GM13977 (cell line): ENCODE data around the gene EDN2.

ENCODE experiments used
- DNase-seq: peaks from one replicate; pipeline ENCODE4 v3.0.0; 2012; ENCODE audit warnings: low spot score
- CTCF ChIP-seq: IDR thresholded peaks from 2 replicates; pipeline ENCODE4 v1.5.1; 2012; ENCODE audit warnings: mild to moderate bottlenecking, control low read depth; ENCODE audit not compliant: insufficient read depth; ENCODE audit errors: extremely low read depth, missing control alignments
- in situ Hi-C: fragments of 300-500 bp; cut with MboI; formaldehyde crosslinking; loops from one replicate; pipeline ENCODE4 v1.12.0; 2022; ENCODE audit warnings: low sequenced_read_pairs, low pct_unique_long_range_greater_than_20kb, mixed read lengths, inconsistent platforms; ENCODE audit not compliant: unreplicated experiment

The EDN2 gene

GRCh38 chr1:41523949-41524675 is 39.6 kb upstream of the EDN2 start:
- in situ Hi-C loops, result no loop called here
- TF ChIP-seq CTCF, result no peak
- no peak for DNase-seq

- in situ Hi-C loops, result no loop called here
- DNase-seq, result no peak
- no peak for TF ChIP-seq CTCF
Measured at GRCh38 chr1:41523071-41523470, 38.6 kb upstream of the EDN2 start.

- DNase-seq, result no peak
- no peak for TF ChIP-seq CTCF
- in situ Hi-C loops, result no loop called here
Measured at GRCh38 chr1:41521766-41522165, 37.3 kb upstream of the EDN2 start.

- no peak for TF ChIP-seq CTCF
- DNase-seq, result no peak
- in situ Hi-C loops, result no loop called here
Measured at GRCh38 chr1:41520951-41521752, 36.7 kb upstream of the EDN2 start.

GRCh38 chr1:41519667-41520066 is 35.2 kb upstream of the EDN2 start:
- in situ Hi-C loops, result no loop called here
- TF ChIP-seq CTCF, result no peak
- no peak for DNase-seq

GRCh38 chr1:41518471-41518870 is 34.0 kb upstream of the EDN2 start:
- no peak for TF ChIP-seq CTCF
- no peak for DNase-seq
- in situ Hi-C loops, result no loop called here
